ENCODE measurements around the gene FAM107A.

The FAM107A gene

GRCh38 chr3:58577269-58577821 lies at the start of gene FAM107A:
Gene FAM107A, minus strand, starts transcription at chr3:58577391. Its CDS starts 7,531 bp downstream, at chr3:58569860.
- no peak for DNase-seq

GRCh38 chr3:58625196-58625824 lies 48.1 kb upstream of the FAM107A start:
- DNase-seq: no peak

- no peak for DNase-seq
Measured at GRCh38 chr3:58624550-58624949, 47.4 kb upstream of the FAM107A start.

- no peak for DNase-seq
Measured at GRCh38 chr3:58623961-58624360, 46.8 kb upstream of the FAM107A start.

GRCh38 chr3:58623478-58623877 lies 46.3 kb upstream of the FAM107A start:
- no peak for DNase-seq

GRCh38 chr3:58622892-58623291 lies 45.7 kb upstream of the FAM107A start:
- no peak for DNase-seq

GRCh38 chr3:58622436-58622835 lies 45.2 kb upstream of the FAM107A start:
- DNase-seq: no peak

- DNase-seq: no peak
Measured at GRCh38 chr3:58621086-58621830, 44.1 kb upstream of the FAM107A start.

- no peak for DNase-seq
Measured at GRCh38 chr3:58620421-58620820, 43.2 kb upstream of the FAM107A start.

- DNase-seq: no peak
Measured at GRCh38 chr3:58617338-58617761, 40.2 kb upstream of the FAM107A start.

- no peak for DNase-seq
Measured at GRCh38 chr3:58613236-58614132, 36.3 kb upstream of the FAM107A start.

- DNase-seq: no peak
Measured at GRCh38 chr3:58612830-58613229, 35.6 kb upstream of the FAM107A start.

GRCh38 chr3:58609990-58610389 lies 32.8 kb upstream of the FAM107A start:
- no peak for DNase-seq

GRCh38 chr3:58608648-58609047 lies 31.5 kb upstream of the FAM107A start:
- no peak for DNase-seq

GRCh38 chr3:58607816-58608215 lies 30.6 kb upstream of the FAM107A start:
- no peak for DNase-seq

GRCh38 chr3:58606693-58607092 lies 29.5 kb upstream of the FAM107A start:
- no peak for DNase-seq

- DNase-seq: no peak
Measured at GRCh38 chr3:58604031-58604430, 26.8 kb upstream of the FAM107A start.

GRCh38 chr3:58603606-58604005 lies 26.4 kb upstream of the FAM107A start:
- no peak for DNase-seq

GRCh38 chr3:58597770-58598310 lies 20.6 kb upstream of the FAM107A start:
- no peak for DNase-seq

GRCh38 chr3:58596834-58597518 lies 19.8 kb upstream of the FAM107A start:
- DNase-seq: no peak

- no peak for DNase-seq
Measured at GRCh38 chr3:58594117-58594516, 16.9 kb upstream of the FAM107A start.

Data from amniotic stem cell (primary cell).